GM12865 (cell line): ENCODE measurements around the gene ENTR1.

ENCODE experiments used
- DNase-seq: peaks from one replicate; pipeline ENCODE4 v3.0.0; 2010; ENCODE audit warnings: low read depth
- H3K4me3 ChIP-seq: 2 replicates; pipeline ENCODE4 v1.5.1; 2011; ENCODE audit warnings: mild to moderate bottlenecking, low read depth, low read length, control low read depth
- TF ChIP-seq, protein P1 (sequence below): IDR thresholded peaks from 2 replicates; pipeline ENCODE4 v1.5.1; 2011; ENCODE audit warnings: low read length, control low read depth, low read depth, inconsistent platforms; ENCODE audit not compliant: insufficient read depth; ENCODE audit errors: missing control alignments

The ENTR1 gene

DNA sequence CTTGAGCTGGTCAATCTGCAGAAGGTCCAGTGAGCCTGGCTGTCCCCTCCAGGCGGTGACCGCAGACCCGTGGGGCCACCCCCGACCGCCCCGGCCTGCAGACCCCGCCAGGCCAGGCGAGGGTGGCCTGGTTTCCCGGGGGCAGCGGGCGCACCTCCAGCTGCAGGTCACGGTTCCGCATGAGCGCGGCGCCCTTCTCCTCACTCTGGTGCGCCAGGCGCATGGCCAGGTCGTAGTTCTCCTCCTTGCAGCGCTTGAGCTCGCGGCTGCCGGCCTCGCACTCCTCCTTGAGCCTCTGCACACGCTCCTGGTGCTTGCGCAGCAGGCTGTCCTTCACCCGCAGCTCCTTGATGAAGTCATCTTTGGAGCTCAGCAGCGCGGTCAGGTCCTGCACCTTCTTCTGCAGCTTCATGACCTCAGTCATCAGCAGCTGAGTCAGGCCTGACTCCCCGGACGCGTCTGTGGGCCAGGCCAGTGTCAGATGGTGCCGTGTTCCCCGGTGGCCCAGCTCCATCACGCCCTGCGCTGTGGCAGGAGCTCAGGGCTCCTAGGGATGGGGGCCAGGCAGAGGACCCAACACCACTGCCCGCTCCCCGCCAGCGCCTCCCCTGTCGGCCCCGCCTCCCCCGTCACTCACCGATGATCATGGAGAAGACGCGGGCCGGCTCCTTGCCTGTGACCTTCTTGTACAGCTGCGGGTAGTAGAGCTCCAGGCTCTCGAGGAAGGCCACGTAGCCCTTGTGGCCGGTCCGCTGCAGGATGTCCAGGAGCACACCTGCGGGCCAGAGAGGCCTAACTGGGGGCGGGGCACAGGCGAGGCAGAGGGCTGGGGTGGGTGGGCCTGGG lies 39.5 kb downstream of the ENTR1 start:
- TF ChIP-seq, protein P1, sequence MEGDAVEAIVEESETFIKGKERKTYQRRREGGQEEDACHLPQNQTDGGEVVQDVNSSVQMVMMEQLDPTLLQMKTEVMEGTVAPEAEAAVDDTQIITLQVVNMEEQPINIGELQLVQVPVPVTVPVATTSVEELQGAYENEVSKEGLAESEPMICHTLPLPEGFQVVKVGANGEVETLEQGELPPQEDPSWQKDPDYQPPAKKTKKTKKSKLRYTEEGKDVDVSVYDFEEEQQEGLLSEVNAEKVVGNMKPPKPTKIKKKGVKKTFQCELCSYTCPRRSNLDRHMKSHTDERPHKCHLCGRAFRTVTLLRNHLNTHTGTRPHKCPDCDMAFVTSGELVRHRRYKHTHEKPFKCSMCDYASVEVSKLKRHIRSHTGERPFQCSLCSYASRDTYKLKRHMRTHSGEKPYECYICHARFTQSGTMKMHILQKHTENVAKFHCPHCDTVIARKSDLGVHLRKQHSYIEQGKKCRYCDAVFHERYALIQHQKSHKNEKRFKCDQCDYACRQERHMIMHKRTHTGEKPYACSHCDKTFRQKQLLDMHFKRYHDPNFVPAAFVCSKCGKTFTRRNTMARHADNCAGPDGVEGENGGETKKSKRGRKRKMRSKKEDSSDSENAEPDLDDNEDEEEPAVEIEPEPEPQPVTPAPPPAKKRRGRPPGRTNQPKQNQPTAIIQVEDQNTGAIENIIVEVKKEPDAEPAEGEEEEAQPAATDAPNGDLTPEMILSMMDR = no peak
- no peak overlapping the region for H3K4me3 ChIP-seq
- DNase-seq = no peak

DNA sequence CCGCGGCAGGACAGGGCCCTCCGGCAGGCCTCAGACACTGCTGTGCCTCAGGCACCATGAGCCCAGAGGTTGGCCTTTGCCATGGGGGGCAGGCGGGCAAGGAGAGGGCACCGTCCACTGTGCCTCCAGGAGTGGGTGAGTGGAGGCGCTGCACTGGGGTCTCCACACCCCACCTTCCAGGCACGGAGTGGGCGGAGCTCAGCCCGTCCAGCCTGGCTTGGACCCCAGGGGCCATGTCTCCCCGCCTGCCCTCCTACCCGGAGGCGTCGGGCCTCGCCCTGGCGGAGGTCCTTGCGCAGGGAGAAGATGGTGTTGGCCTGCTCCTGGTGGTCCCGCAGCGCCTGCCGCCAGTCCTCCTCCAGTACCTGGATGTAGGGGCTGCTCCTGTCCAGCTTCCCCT lies 40.4 kb downstream of the ENTR1 start:
- no peak for DNase-seq
- TF ChIP-seq, protein P1 = no peak
- H3K4me3 ChIP-seq = no peak overlapping the region

DNA sequence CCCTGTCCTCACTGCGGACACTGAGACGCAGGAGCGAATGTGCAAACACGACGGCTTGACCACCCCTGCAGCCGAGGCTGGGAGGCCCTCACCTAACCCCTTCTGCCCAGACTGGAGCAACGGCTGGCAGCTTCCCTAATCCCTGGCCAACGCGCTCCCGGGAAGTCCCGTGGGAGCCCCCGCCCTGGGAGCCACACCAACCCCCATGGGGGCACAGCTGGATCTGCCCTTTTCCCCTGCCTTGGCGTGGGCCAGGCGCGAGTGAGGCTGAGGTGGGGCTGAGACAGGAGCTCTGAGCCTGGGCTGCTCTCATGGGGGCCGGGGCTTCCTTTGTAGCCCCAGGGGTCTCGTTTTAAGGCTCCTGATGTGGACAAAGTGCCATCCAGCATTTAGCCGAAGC lies 42.2 kb downstream of the ENTR1 start:
- TF ChIP-seq, protein P1 = no peak
- no peak for DNase-seq
- H3K4me3 ChIP-seq = no peak overlapping the region

DNA sequence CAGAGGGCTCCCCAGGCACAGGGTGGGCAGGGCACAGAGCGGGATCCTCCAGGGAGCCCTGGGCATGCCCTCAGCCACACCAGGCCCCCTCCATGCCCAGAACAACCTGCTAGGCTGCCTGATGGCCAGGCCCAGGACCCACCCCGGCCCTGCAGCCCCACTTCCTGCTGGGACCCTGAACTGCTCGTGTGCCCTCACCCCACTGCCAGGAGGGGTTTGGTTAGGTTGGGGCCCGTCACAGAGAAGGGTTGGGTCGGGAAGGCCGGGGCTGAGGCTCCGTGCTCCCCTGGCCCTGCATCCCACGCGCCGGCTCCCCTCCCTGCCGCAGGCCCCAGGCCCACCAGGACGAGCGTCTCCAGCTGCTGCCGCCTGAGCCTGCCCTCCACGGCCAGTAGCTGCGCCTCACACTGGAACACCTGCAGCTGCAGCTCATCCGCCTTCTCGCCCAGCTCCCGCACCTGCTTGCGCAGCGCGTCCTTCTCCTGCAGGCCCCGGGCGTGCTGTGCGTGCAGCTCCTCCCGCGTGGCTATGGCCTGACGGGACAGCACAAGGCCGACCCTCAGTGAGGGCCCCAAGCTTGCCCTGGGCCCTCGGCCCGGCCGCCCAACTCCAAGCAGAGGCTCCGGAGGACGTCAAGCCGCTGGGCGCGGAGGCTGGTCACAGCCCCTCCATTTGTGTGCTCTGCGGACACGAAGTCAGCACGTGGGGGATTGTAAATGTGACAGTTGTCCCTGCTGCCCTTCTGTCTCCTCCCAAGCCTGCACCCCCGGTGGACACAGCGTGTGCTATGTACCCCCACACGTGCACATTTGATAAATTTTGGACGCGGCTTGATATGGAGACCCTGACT lies 42.9 kb downstream of the ENTR1 start:
- TF ChIP-seq, protein P1 = no peak
- no peak overlapping the region for H3K4me3 ChIP-seq
- DNase-seq = no peak

DNA sequence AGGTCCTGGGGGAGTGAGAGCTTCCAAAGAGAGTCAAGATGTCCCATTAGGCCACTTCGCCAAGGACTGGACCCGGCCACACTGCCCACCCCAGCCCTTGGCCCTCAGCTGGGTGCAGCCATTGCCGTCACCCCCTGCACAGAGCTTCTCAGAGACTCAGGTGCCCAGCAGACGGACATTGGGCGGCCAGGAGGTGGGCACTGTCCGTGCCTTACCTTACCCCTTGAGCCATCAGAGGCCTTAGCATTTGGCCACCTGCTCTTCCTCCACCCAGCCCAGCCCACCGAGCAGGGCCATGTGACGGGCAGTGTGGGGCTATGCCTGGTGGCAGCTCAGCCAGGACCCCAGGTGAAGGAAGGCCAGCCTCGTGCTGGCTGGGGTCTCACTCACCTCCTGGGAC lies 43.6 kb downstream of the ENTR1 start:
- no peak overlapping the region for H3K4me3 ChIP-seq
- TF ChIP-seq, protein P1 = no peak
- DNase-seq = no peak

DNA sequence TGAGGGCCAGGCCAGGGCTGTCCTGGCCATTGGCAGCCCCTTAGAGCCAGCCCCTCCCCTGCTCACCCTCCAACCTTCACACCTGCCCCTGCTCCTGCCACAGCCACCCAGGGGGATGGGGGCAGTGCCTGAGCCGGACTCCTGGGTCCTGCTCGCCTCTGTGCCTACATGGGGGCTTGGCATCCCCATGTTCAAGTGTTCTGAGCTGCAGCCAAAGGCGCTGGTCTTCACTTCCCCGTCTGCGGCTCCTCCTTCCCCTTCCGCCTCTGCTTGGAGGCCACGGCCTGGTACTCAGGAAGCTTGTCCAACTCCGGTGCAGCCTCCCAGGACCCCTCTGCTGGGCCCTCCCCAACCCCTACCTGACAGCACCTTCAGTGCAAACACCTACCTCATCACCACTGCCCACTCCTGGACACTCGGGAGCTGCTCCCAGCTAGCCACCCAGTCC lies 44.6 kb downstream of the ENTR1 start:
- H3K4me3 ChIP-seq = no peak overlapping the region
- TF ChIP-seq, protein P1 = no peak
- no peak for DNase-seq
